ENCODE results near the gene PCID2.

PCID2 gene

DNA sequence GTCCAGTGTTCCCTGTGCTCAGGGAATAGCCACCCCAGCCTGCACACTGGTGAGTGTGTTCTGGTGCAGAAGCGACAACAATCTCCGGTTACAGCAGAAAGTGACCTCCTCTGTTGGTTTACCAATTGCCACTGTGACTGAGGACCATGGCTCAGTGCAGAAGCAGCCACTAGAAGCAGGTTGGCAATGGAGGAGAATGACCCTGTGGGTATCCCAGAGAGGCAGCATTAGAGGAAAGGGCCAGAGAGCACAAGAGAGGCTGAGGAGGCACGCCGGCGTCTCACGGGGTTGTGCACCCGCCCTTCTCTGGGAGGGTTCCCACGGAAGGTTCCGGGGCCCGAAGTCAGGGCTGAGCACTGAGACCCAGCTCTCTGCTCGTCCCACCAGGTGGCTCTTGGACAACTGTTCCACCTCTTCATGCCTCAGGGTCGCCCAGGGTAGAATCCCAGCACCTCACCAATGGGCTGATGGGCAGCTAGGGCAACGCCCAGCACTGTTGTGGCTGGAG, 36.0 kb downstream of the PCID2 start:
- no peaks in the 10 kb centered on the region for H3K27me3 ChIP-seq (ENCODE audit: control insufficient read depth, low read length)
- H3F3A ChIP-seq (ENCODE audit: control insufficient read depth, insufficient read depth), result no peaks in the 10 kb centered on the region
- no peak overlapping the region for H3K4me3 ChIP-seq (ENCODE audit: low read length)
- H3K36me3 ChIP-seq (ENCODE audit: control insufficient read depth, low read length), result peaks cover 57% of the 10 kb centered on the region
- H3K4me1 ChIP-seq (ENCODE audit: control insufficient read depth, low read length), result no peaks in the 10 kb centered on the region
- no peaks in the 10 kb centered on the region for H3K79me2 ChIP-seq (ENCODE audit: control insufficient read depth, low read length)
- H3K9me2 ChIP-seq (replicated peaks; ENCODE audit: control insufficient read depth, low read length), result no peaks in the 10 kb centered on the region
- no peak overlapping the region for H3K4me2 ChIP-seq (ENCODE audit: low read length)
- no peak overlapping the region for H3K27ac ChIP-seq (ENCODE audit: low read depth, low read length)
- no peaks in the 10 kb centered on the region for H4K20me1 ChIP-seq (ENCODE audit: control insufficient read depth, insufficient read depth, low read depth, low read length)
- no peaks in the 10 kb centered on the region for H3K9me3 ChIP-seq (ENCODE audit: control insufficient read depth, insufficient read depth, low read length)
- TF ChIP-seq CTCF (IDR thresholded peaks at IDR 0.05; ENCODE audit: low read depth, low read length, poor library complexity, severe bottlenecking), result no peak
- TF ChIP-seq EZH2phosphoT487 (IDR thresholded peaks at IDR 0.05; ENCODE audit: borderline replicate concordance, low read length), result no peak

GRCh38 chr13:113171250-113172125, 37.0 kb downstream of the PCID2 start:
- no peak overlapping the region for H3K4me2 ChIP-seq (ENCODE audit: low read length)
- TF ChIP-seq CTCF (IDR thresholded peaks at IDR 0.05; ENCODE audit: low read depth, low read length, poor library complexity, severe bottlenecking) (no peak), EZH2phosphoT487 (IDR thresholded peaks at IDR 0.05; ENCODE audit: borderline replicate concordance, low read length) (no peak)
- H3K4me3 ChIP-seq (ENCODE audit: low read length), result no peak overlapping the region

DNA sequence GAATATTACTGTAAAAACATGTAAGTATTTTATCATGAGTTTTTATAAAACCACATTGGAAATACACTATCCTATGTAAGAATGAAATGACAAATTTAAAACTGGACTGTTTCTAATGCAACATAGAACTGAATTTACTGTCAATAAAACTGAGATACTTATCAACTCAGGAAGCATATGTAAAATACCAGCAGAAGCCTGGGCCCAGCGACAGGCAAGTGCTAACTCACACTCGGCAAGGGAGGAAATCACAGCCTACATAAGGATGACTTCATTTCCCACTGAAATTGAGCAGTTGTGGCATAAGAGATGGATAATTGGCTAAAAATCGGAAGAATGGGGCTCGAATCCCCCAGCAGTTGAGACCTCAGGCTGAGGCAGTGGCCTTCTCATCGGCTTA, 38.0 kb downstream of the PCID2 start:
- Histone ChIP-seq H3K79me2 (ENCODE audit: control insufficient read depth, low read length) (no peaks in the 10 kb centered on the region), H3K4me3 (ENCODE audit: low read length) (no peak overlapping the region), H3K27ac (ENCODE audit: low read depth, low read length) (no peak overlapping the region), H3K4me1 (ENCODE audit: control insufficient read depth, low read length) (no peaks in the 10 kb centered on the region), H3K4me2 (ENCODE audit: low read length) (no peak overlapping the region), H3K36me3 (ENCODE audit: control insufficient read depth, low read length) (peaks cover 41% of the 10 kb centered on the region), H3K9me2 (replicated peaks; ENCODE audit: control insufficient read depth, low read length) (no peaks in the 10 kb centered on the region), H4K20me1 (ENCODE audit: control insufficient read depth, insufficient read depth, low read depth, low read length) (no peaks in the 10 kb centered on the region), H3K27me3 (ENCODE audit: control insufficient read depth, low read length) (no peaks in the 10 kb centered on the region), H3K9me3 (ENCODE audit: control insufficient read depth, insufficient read depth, low read length) (no peaks in the 10 kb centered on the region), H3F3A (ENCODE audit: control insufficient read depth, insufficient read depth) (0 out of 2 replicates have a peak, but pooled peaks cover 4% of the 10 kb centered on the region)
- TF ChIP-seq CTCF (IDR thresholded peaks at IDR 0.05; ENCODE audit: low read depth, low read length, poor library complexity, severe bottlenecking) (no peak), EZH2phosphoT487 (IDR thresholded peaks at IDR 0.05; ENCODE audit: borderline replicate concordance, low read length) (no peak)

More at GRCh38 chr13:113171250-113172125, 37.0 kb downstream of the PCID2 start:
- no peaks in the 10 kb centered on the region for H3F3A ChIP-seq (ENCODE audit: control insufficient read depth, insufficient read depth)
- no peaks in the 10 kb centered on the region for H3K79me2 ChIP-seq (ENCODE audit: control insufficient read depth, low read length)
- no peaks in the 10 kb centered on the region for H4K20me1 ChIP-seq (ENCODE audit: control insufficient read depth, insufficient read depth, low read depth, low read length)
- no peaks in the 10 kb centered on the region for H3K27me3 ChIP-seq (ENCODE audit: control insufficient read depth, low read length)
- no peaks in the 10 kb centered on the region for H3K9me2 ChIP-seq (replicated peaks; ENCODE audit: control insufficient read depth, low read length)
- H3K4me1 ChIP-seq (ENCODE audit: control insufficient read depth, low read length), result no peaks in the 10 kb centered on the region
- peaks cover 51% of the 10 kb centered on the region for H3K36me3 ChIP-seq (ENCODE audit: control insufficient read depth, low read length)
- H3K27ac ChIP-seq (ENCODE audit: low read depth, low read length), result no peak overlapping the region
- no peaks in the 10 kb centered on the region for H3K9me3 ChIP-seq (ENCODE audit: control insufficient read depth, insufficient read depth, low read length)

Data from DOHH2 (cell line).